ENCODE measurements around the gene TLCD2. TPM values are rescaled to one million over a fixed set of nuclear protein-coding genes. Genes with fewer than 3 reads are reported as not detected.

TLCD2 gene
- total and polyA plus RNA-seq, 2 of the 13 experiments (the other 11 are each of a cell fraction or from before 2014, with no cell fraction given), result 0.90 to 1.1 TPM

GRCh38 chr17:1716912-1717695 is 6.9 kb upstream of the TLCD2 start (continued):
- TF ChIP-seq ZNF432 (CRISPR knock-in tag; IDR thresholded peaks at IDR 0.05; ENCODE audit: borderline replicate concordance) (no peak), MEIS2 (CRISPR knock-in tag; IDR thresholded peaks at IDR 0.05) (no peak), ZNF598 (CRISPR knock-in tag; IDR thresholded peaks at IDR 0.05; ENCODE audit: borderline replicate concordance) (no peak), U2AF1 (optimal IDR thresholded peaks at IDR 0.05; ENCODE audit: low read depth, low read length) (peak; percentile 46), MAFF (IDR thresholded peaks at IDR 0.05; ENCODE audit: low read depth, low read length) (peak; percentile 85), MAFK (conservative IDR thresholded peaks at IDR 0.05 in 1 of 2, IDR thresholded peaks at IDR 0.05 in 1 of 2; ENCODE audit: low read length in 2 of 2) (peak; percentile 78 to 90), NR3C1 (CRISPR knock-in tag; IDR thresholded peaks at IDR 0.05) (no peak), ZNF773 (CRISPR knock-in tag; IDR thresholded peaks at IDR 0.05; ENCODE audit: borderline replicate concordance) (no peak), KDM4B (CRISPR knock-in tag; IDR thresholded peaks at IDR 0.05) (no peak), TBP (CRISPR knock-in tag; IDR thresholded peaks at IDR 0.05) (no peak), FOXC1 (CRISPR knock-in tag; IDR thresholded peaks at IDR 0.05; ENCODE audit: borderline replicate concordance) (no peak; the same call in 1 of the 2 replicates), ZNF235 (CRISPR knock-in tag; IDR thresholded peaks at IDR 0.05; ENCODE audit: borderline replicate concordance) (no peak; the same call in 1 of the 2 replicates), ZNF788 (CRISPR knock-in tag; IDR thresholded peaks at IDR 0.05; ENCODE audit: borderline replicate concordance) (peak; percentile 56; the same call in 1 of the 2 replicates), AGO2 (optimal IDR thresholded peaks at IDR 0.05; ENCODE audit: low read depth, low read length) (no peak), GLI4 (CRISPR knock-in tag; IDR thresholded peaks at IDR 0.05; ENCODE audit: borderline replicate concordance) (no peak), PHF5A (CRISPR knock-in tag; IDR thresholded peaks at IDR 0.05; ENCODE audit: low read depth, unreplicated experiment) (no peak), ETV6 (CRISPR knock-in tag; conservative IDR thresholded peaks at IDR 0.05) (no peak), ZNF256 (CRISPR knock-in tag; conservative IDR thresholded peaks at IDR 0.05) (no peak), ZNF253 (CRISPR knock-in tag; IDR thresholded peaks at IDR 0.05; ENCODE audit: borderline replicate concordance) (no peak), HOXD1 (CRISPR knock-in tag; IDR thresholded peaks at IDR 0.05) (no peak), ZFP1 (CRISPR knock-in tag; IDR thresholded peaks at IDR 0.05) (no peak), ZNF776 (CRISPR knock-in tag; IDR thresholded peaks at IDR 0.05) (no peak), ZNF569 (CRISPR knock-in tag; IDR thresholded peaks at IDR 0.05; ENCODE audit: borderline replicate concordance) (no peak), SOX5 (CRISPR knock-in tag; IDR thresholded peaks at IDR 0.05; ENCODE audit: borderline replicate concordance) (peak; percentile 24; the same call in 1 of the 2 replicates), PHF21A (CRISPR knock-in tag; IDR thresholded peaks at IDR 0.05) (peak; percentile 93), SIX4 (CRISPR knock-in tag; IDR thresholded peaks at IDR 0.05) (no peak), BORCS8-MEF2B (CRISPR knock-in tag; IDR thresholded peaks at IDR 0.05) (no peak), JUN (CRISPR knock-in tag; IDR thresholded peaks at IDR 0.05) (0 out of 2 replicates have a peak, but pooled peaks have one; percentile 37)
- TF ChIP-seq, protein P1, sequence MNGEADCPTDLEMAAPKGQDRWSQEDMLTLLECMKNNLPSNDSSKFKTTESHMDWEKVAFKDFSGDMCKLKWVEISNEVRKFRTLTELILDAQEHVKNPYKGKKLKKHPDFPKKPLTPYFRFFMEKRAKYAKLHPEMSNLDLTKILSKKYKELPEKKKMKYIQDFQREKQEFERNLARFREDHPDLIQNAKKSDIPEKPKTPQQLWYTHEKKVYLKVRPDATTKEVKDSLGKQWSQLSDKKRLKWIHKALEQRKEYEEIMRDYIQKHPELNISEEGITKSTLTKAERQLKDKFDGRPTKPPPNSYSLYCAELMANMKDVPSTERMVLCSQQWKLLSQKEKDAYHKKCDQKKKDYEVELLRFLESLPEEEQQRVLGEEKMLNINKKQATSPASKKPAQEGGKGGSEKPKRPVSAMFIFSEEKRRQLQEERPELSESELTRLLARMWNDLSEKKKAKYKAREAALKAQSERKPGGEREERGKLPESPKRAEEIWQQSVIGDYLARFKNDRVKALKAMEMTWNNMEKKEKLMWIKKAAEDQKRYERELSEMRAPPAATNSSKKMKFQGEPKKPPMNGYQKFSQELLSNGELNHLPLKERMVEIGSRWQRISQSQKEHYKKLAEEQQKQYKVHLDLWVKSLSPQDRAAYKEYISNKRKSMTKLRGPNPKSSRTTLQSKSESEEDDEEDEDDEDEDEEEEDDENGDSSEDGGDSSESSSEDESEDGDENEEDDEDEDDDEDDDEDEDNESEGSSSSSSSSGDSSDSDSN (CRISPR knock-in tag; IDR thresholded peaks at IDR 0.05), result 0 out of 2 replicates have a peak, but pooled peaks have one; percentile 13
- TF ChIP-seq, protein P2, sequence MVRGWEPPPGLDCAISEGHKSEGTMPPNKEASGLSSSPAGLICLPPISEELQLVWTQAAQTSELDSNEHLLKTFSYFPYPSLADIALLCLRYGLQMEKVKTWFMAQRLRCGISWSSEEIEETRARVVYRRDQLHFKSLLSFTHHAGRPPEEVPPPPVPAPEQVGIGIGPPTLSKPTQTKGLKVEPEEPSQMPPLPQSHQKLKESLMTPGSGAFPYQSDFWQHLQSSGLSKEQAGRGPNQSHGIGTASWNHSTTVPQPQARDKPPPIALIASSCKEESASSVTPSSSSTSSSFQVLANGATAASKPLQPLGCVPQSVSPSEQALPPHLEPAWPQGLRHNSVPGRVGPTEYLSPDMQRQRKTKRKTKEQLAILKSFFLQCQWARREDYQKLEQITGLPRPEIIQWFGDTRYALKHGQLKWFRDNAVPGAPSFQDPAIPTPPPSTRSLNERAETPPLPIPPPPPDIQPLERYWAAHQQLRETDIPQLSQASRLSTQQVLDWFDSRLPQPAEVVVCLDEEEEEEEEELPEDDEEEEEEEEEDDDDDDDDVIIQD (CRISPR knock-in tag; IDR thresholded peaks at IDR 0.05; ENCODE audit: low read depth), result no peak

Measured in HepG2 (cell line).